HepG2 (cell line): Measurements from ENCODE around the gene PTCRA. TPM values are rescaled to one million over a fixed set of nuclear protein-coding genes. Genes with fewer than 3 reads are reported as not detected.
"Not testable (repeated sequence)": the region's sequence is repeated elsewhere in the genome, so short reads cannot be mapped to it uniquely, and the experiment has no call there.

Experiments
- ATAC-seq: fragments of 200-7000 bp; cut with Tn5 transposase; 3 replicates; pipeline ENCODE4 v1.9.1; 2020; ENCODE audit warnings: mild to moderate bottlenecking, moderate library complexity
- BruUV-seq: library from RNA; stranded (reverse); fragments of 400-500 nt; replicated peaks from 2 replicates; lab custom pipeline; 2021; lab: Mats Ljungman, UMichigan
- CTCF ChIA-PET: fragments of 300-600 bp; formaldehyde crosslinking; extraction: SDS; loops from one replicate; lab custom pipeline; 2021; ENCODE audit warnings: low total read pairs, inconsistent platforms, low intra/inter-chr PET ratio; lab: Yijun Ruan, JAX
- POLR2A ChIA-PET: fragments of 350-600 bp; sonication (Branson Sonifier 250); formaldehyde crosslinking; loops from one replicate; lab custom pipeline; 2020; ENCODE audit warnings: antibody characterized with exemption, inconsistent platforms; lab: Yijun Ruan, JAX
- DNase-seq: peaks from one replicate; pipeline ENCODE4 v3.0.0-alpha.2; 2015; ENCODE audit warnings: low spot score
- FAIRE-seq: peaks from 3 replicates; lab custom pipeline; 2011; peaks lifted over from hg19 to GRCh38; lab: Jason Lieb, UNC
- H2AFZ ChIP-seq: one replicate; pipeline ENCODE4 v1.6.1; 2011; ENCODE audit warnings: low read length, inconsistent platforms
- H3K27ac ChIP-seq: fragments of 300-600 bp; 3 replicates; pipeline ENCODE4 v1.8.0; 2011; ENCODE audit warnings: mixed run types, mild to moderate bottlenecking, mixed read lengths, low read length, inconsistent platforms; ENCODE audit not compliant: insufficient read depth; ENCODE audit errors: extremely low read length
- H3K27me3 ChIP-seq, 2 experiments: fragments of 200-600 bp in 1 of 2; 2 replicates in 1 of 2; 3 replicates in 1 of 2; pipeline versions ENCODE4 v1.6.0 to v1.8.0; 2011; ENCODE audit warnings: low read length in 2 of 2, mild to moderate bottlenecking in 2 of 2, moderate library complexity in 2 of 2, inconsistent platforms in 1 of 2; ENCODE audit not compliant: insufficient read depth in 2 of 2, control insufficient read depth in 1 of 2
- H3K36me3 ChIP-seq, 2 experiments: fragments of 200-600 bp in 1 of 2; replicated peaks in 1 of 2; 2 replicates in 1 of 2; 3 replicates in 1 of 2; pipeline versions ENCODE4 v1.5.1 to v1.8.0; 2011; ENCODE audit warnings: low read length in 2 of 2, inconsistent platforms in 1 of 2; ENCODE audit not compliant: insufficient read depth in 2 of 2, control insufficient read depth in 1 of 2
- H3K4me1 ChIP-seq: 2 replicates; pipeline ENCODE4 v1.5.1; 2012; ENCODE audit warnings: low read length, inconsistent platforms; ENCODE audit not compliant: insufficient read depth
- H3K4me2 ChIP-seq: 2 replicates; pipeline ENCODE4 v1.6.0; 2011; ENCODE audit warnings: low read depth, low read length, inconsistent platforms
- H3K4me3 ChIP-seq, 3 experiments: fragments of 200-600 bp in 1 of 3; sonication (generic), shearing (Covaris generic) in 1 of 3; replicated peaks in 1 of 3; 2 replicates each; pipeline ENCODE4 v1.5.1; 2011 to 2016; ENCODE audit warnings: low read length in 3 of 3, inconsistent platforms in 2 of 3, low read depth in 2 of 3, mild to moderate bottlenecking in 2 of 3, control low read depth in 1 of 3, mixed read lengths in 1 of 3; ENCODE audit not compliant: insufficient read depth in 1 of 3
- H3K79me2 ChIP-seq: one replicate; pipeline ENCODE4 v1.6.1; 2011; ENCODE audit warnings: low read length, inconsistent platforms; ENCODE audit not compliant: insufficient read depth
- H3K9ac ChIP-seq: 2 replicates; pipeline ENCODE4 v1.6.0; 2011; ENCODE audit warnings: mild to moderate bottlenecking, low read depth, low read length, inconsistent platforms; ENCODE audit not compliant: insufficient read depth
- H3K9me3 ChIP-seq: 2 replicates; pipeline ENCODE4 v1.5.1; 2012; ENCODE audit warnings: mild to moderate bottlenecking, low read length
- H4K20me1 ChIP-seq: 2 replicates; pipeline ENCODE4 v1.6.0; 2011; ENCODE audit warnings: inconsistent platforms, mild to moderate bottlenecking, low read length, moderate library complexity; ENCODE audit not compliant: insufficient read depth
- ARNT ChIP-seq: fragments of 450-650 bp; IDR thresholded peaks from 2 replicates; pipeline ENCODE4 v1.6.1; 2017
- KAT7 ChIP-seq: IDR thresholded peaks from 2 replicates; pipeline ENCODE4 v1.6.1; 2018; ENCODE audit warnings: borderline replicate concordance, missing compliant biosample characterization
- KDM3A ChIP-seq: IDR thresholded peaks from 2 replicates; pipeline ENCODE4 v1.6.1; 2018; ENCODE audit warnings: low read depth, missing compliant biosample characterization
- SOX13 ChIP-seq, 3 experiments: fragments of 450-650 bp in 1 of 3; sonication (generic) in 1 of 3; formaldehyde crosslinking in 1 of 3; IDR thresholded peaks in 2 of 3; conservative IDR thresholded peaks in 1 of 3; 2 replicates each; pipeline versions ENCODE4 v1.5.0 to v1.6.1; 2016 to 2020; ENCODE audit warnings: antibody characterized with exemption in 1 of 3, mild to moderate bottlenecking in 1 of 3, missing compliant biosample characterization in 1 of 3, missing genetic modification reagents in 1 of 3, moderate library complexity in 1 of 3
- ZNF343 ChIP-seq: sonication (generic); formaldehyde crosslinking; IDR thresholded peaks from 2 replicates; pipeline ENCODE4 v1.4.0; 2020; ENCODE audit warnings: mild to moderate bottlenecking, missing genetic modification reagents
- ZNF792 ChIP-seq: IDR thresholded peaks from 2 replicates; pipeline ENCODE4 v1.6.1; 2016
- WGBS: methylation state at CpG from one replicate; pipeline ENCODE4 v1.1.6; 2017; ENCODE audit warnings: low lambda C conversion rate; 5-methylcytosine and 5-hydroxymethylcytosine counted together
- in situ Hi-C: cut with HindIII; loops from 2 replicates; pipeline ENCODE4 v1.10.0; 2017; ENCODE audit warnings: low pct_unique_long_range_greater_than_20kb; ENCODE audit not compliant: extremely low pct_ligation_motif_present
- intact Hi-C: fragments of 100-400 bp; cut with micrococcal nuclease; formaldehyde crosslinking; loops from one replicate; pipeline ENCODE4 v1.10.0; 2022; ENCODE audit not compliant: unreplicated experiment
- polyA plus RNA-seq, 8 experiments: library from polyadenylated mRNA; depleted of rRNA in 3 of 8; stranded (reverse) in 7 of 8; unstranded in 1 of 8; fragments of >200 nt; fragmentation: Illumina TruSeq in 4 of 8; extraction: Trizol in 4 of 8; gene quantifications; 2 replicates each; pipeline versions ENCODE4 v1.2.1 to v1.2.3, GENCODE V29; 2011 to 2016; ENCODE audit warnings: low read depth in 4 of 8, missing spikeins in 1 of 8, mixed read lengths in 1 of 8; ENCODE audit not compliant: insufficient read depth in 1 of 8
- total RNA-seq, 5 experiments: library from RNA; depleted of rRNA; stranded (reverse); fragments of >200 nt; fragmentation: Illumina TruSeq; extraction: Trizol; gene quantifications; 2 replicates each; pipeline ENCODE4 v1.2.3, GENCODE V29; 2016; ENCODE audit warnings: low read depth in 1 of 5
- TF ChIP-seq, protein P1 (sequence below): sonication (generic); formaldehyde crosslinking; IDR thresholded peaks from 2 replicates; pipeline ENCODE4 v1.8.0; 2022; ENCODE audit warnings: mild to moderate bottlenecking, missing genetic modification reagents, borderline replicate concordance

The PTCRA gene
- total and polyA plus RNA-seq, 2 of the 13 experiments (the other 11 are each of a cell fraction or from before 2014, with no cell fraction given): not detected

DNA sequence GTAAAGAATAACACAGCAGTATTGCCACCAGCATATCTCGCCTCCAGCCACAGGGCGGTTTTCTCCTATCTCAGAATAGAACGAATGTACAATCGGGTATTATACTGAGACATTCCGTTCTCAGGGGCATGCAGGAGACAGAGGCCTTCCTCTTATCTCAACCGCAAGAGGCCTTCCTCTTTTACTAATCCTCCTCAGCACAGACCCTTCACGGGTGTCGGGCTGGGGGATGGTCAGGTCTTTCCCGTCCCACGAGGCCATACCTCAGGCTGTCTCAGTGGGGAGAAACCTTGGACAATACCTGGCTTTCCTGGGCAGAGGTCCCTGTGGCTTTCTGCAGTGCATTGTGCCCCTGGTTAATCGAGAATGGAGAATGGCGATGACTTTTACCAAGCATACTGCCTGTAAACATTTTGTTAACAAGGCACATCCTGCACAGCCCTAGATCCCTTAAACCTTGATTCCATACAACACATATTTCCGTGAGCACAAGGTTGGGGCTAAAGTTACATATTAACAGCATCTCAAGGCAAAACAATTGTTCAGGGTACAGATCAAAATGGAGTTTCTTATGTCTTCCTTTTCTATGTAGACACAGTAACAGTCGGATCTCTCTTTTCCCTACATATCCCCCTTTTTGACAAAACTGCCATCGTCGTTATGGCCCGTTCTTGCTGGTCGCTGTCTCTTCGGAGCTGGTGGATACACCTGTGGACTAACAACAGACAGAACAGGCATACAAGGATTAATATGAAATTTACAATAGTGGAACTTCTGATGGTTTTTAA, 21.6 kb upstream of the PTCRA start (continued):
- TF ChIP-seq, protein P1, sequence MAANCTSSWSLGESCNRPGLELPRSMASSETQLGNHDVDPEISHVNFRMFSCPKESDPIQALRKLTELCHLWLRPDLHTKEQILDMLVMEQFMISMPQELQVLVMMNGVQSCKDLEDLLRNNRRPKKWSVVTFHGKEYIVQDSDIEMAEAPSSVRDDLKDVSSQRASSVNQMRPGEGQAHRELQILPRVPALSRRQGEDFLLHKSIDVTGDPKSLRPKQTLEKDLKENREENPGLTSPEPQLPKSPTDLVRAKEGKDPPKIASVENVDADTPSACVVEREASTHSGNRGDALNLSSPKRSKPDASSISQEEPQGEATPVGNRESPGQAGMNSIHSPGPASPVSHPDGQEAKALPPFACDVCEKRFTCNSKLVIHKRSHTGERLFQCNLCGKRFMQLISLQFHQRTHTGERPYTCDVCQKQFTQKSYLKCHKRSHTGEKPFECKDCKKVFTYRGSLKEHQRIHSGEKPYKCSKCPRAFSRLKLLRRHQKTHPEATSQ (CRISPR knock-in tag): 0 out of 2 replicates have a peak, but pooled peaks have one; percentile 34
- not testable (repeated sequence) for TF ChIP-seq SOX13 (IDR thresholded peaks at IDR 0.05)
- TF ChIP-seq SOX13 (CRISPR knock-in tag; conservative IDR thresholded peaks at IDR 0.05 in 1 of 2, IDR thresholded peaks at IDR 0.05 in 1 of 2) (peak in 1 of 2 experiments; percentile 55; a peak in 2 of 4 replicates), KAT7 (CRISPR knock-in tag) (0 out of 2 replicates have a peak, but pooled peaks have one; percentile 21), ZNF343 (0 out of 2 replicates have a peak, but pooled peaks have one; percentile 38), KDM3A (CRISPR knock-in tag) (0 out of 2 replicates have a peak, but pooled peaks have one; percentile 32)

DNA sequence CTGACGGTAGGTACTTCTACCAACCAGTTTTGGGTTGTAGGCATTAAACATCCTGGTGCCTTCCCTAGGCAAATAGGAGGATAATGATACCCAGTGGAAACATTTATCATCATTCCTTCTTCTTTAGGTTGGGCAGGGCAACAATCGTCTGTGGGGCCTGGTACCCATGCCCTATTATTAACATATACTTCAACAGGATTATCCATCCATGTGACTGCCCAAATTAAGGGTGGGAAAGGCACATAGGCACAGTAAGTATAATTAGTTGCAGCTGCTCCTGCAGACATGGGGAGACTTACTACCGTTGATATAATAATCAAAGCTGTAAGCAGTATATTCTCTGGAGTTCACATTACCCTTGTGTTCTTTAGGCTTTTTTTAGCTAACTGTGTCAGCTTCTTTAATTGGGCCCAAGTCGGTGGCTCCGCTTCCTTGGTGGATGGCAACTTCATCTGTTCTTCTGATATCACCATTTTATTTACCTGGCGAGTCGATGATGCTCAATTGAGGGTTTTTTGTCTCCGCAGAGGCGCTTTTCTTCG, 19.6 kb upstream of the PTCRA start:
- CTCF ChIA-PET: no interaction called here
- Histone ChIP-seq H3K9ac (no peak overlapping the region), H3K27ac (no peak overlapping the region), H2AFZ (no peak overlapping the region), H3K27me3 (no peaks in the 10 kb centered on the region), H3K4me1 (peaks cover 35% of the 10 kb centered on the region), H4K20me1 (no peaks in the 10 kb centered on the region), H3K4me2 (no peak overlapping the region), H3K9me3 (no peaks in the 10 kb centered on the region), H3K4me3 (no peak overlapping the region), H3K36me3 (no peaks in the 10 kb centered on the region), H3K79me2 (no peaks in the 10 kb centered on the region)
- in situ Hi-C loops: no loop called here
- no peak for TF ChIP-seq ZNF792 (CRISPR knock-in tag)
- no peak for TF ChIP-seq ARNT
- intact Hi-C loops: no loop called here
- BruUV-seq: no TSS peak
- POLR2A ChIA-PET: interaction anchor here (1.5 to 2.7 kb wide), 2 partner anchors 17 to 33 kb away, joined by 3 to 10 read pairs; partner anchors contain the start of genes CNPY3 and RPL7L1
- DNase-seq (no peak), FAIRE-seq (no peak), ATAC-seq (no peak)
- WGBS: 63% methylated on average over 10 of the region's 10 CpGs
